ENCODE results near the gene SLC25A21.

The SLC25A21 gene

GRCh38 chr14:36835128-36835527, 337.3 kb downstream of the SLC25A21 start:
- DNase-seq (ENCODE audit: low read depth) = no peak

DNA sequence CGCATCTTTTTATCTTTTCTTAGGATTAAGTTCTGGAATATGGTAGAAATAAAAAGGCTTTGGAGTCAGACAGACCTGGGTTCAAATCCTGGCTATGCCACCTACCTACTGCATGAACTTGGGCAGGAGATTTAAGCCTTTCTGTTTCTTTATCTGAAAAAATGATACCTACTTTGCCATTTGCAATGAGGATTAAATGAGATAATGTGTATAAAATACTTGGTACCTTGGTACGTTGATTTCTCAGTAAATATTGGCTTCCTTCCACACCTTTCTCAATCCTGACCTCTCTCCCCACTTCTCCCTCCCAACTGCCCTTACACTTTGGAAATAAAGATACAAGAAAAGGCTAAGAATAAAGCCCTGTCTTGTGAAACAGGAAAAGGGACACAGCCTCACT, 338.1 kb downstream of the SLC25A21 start:
- no peak for TF ChIP-seq CTCF (IDR thresholded peaks at IDR 0.05; ENCODE audit: low read depth, low read length, missing control alignments)
- H3K4me3 ChIP-seq (ENCODE audit: low read depth, low read length) = no peak overlapping the region
- no peak for DNase-seq (ENCODE audit: low read depth)

More at GRCh38 chr14:36835128-36835527, 337.3 kb downstream of the SLC25A21 start:
- no peak for TF ChIP-seq CTCF (IDR thresholded peaks at IDR 0.05; ENCODE audit: low read depth, low read length, missing control alignments)
- no peak overlapping the region for H3K4me3 ChIP-seq (ENCODE audit: low read depth, low read length)

GRCh38 chr14:36829547-36829946, 342.9 kb downstream of the SLC25A21 start:
- no peak overlapping the region for H3K4me3 ChIP-seq (ENCODE audit: low read depth, low read length)
- DNase-seq (ENCODE audit: low read depth) = no peak
- TF ChIP-seq CTCF (IDR thresholded peaks at IDR 0.05; ENCODE audit: low read depth, low read length, missing control alignments) = no peak

GRCh38 chr14:36827861-36828260, 344.5 kb downstream of the SLC25A21 start:
- no peak for DNase-seq (ENCODE audit: low read depth)
- H3K4me3 ChIP-seq (ENCODE audit: low read depth, low read length) = no peak overlapping the region
- no peak for TF ChIP-seq CTCF (IDR thresholded peaks at IDR 0.05; ENCODE audit: low read depth, low read length, missing control alignments)

GRCh38 chr14:36826614-36827013, 345.8 kb downstream of the SLC25A21 start:
- H3K4me3 ChIP-seq (ENCODE audit: low read depth, low read length) = no peak overlapping the region
- TF ChIP-seq CTCF (IDR thresholded peaks at IDR 0.05; ENCODE audit: low read depth, low read length, missing control alignments) = no peak
- no peak for DNase-seq (ENCODE audit: low read depth)

DNA sequence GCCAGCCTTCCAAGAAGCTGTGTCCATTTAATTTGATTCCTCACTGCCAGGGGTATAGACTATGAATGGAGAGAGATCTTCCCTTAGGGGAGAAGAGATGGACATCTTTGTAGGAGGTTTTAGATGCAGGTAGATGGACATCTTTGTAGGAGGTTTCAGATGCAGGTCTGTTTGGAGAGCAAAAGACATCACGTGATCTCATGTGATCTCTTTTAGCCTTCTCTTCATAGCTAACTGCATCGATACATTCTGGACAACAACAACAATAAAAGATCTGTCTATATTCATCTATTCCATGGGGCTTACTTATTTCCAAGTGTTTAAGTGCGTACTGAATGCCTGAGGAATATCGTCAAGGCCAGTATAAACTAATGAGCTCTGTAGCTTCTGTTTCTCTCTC, 347.6 kb downstream of the SLC25A21 start:
- DNase-seq (ENCODE audit: low read depth) = no peak
- TF ChIP-seq CTCF (IDR thresholded peaks at IDR 0.05; ENCODE audit: low read depth, low read length, missing control alignments) = no peak
- no peak overlapping the region for H3K4me3 ChIP-seq (ENCODE audit: low read depth, low read length)

DNA sequence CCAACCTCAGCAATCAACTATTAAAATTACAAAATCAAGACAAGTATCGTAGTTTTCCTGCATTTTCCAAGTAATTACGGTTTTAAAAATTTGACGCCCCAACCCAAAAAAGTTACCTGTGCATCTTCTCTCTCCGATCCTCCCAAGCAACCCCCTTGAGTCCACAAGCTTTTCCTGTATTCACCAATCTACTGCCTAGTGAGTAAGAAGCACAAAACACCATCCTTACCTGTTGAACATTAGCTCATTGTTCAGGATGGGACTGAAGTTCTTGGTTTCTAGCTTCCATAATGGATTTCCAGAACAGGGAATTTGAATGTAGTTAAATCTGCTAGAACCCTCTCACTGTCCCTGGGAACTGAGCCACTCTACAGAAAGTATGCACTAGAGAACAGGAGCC, 348.8 kb downstream of the SLC25A21 start:
- H3K4me3 ChIP-seq (ENCODE audit: low read depth, low read length) = no peak overlapping the region
- DNase-seq (ENCODE audit: low read depth) = no peak
- no peak for TF ChIP-seq CTCF (IDR thresholded peaks at IDR 0.05; ENCODE audit: low read depth, low read length, missing control alignments)

Data from GM12864 (cell line).